IMR-90 (cell line): ENCODE results near the gene ARHGEF7. TPM values are rescaled to one million over a fixed set of nuclear protein-coding genes. Genes with fewer than 3 reads are reported as not detected.
A peak's percentile ranks its signal among the peaks of the same experiment; 100 is the strongest.

ENCODE experiments used
- ATAC-seq: fragments of 200-7000 bp; cut with Tn5 transposase; 2 replicates; pipeline ENCODE4 v1.9.1; 2020; ENCODE audit warnings: low read depth, mild to moderate bottlenecking, moderate library complexity
- BruUV-seq: library from RNA; stranded (reverse); fragments of 400-500 nt; replicated peaks from 2 replicates; lab custom pipeline; 2021; lab: Mats Ljungman, UMichigan
- CTCF ChIA-PET: fragments of 300-600 bp; formaldehyde crosslinking; extraction: SDS; loops from one replicate; lab custom pipeline; 2021; ENCODE audit warnings: antibody characterized with exemption; lab: Yijun Ruan, JAX
- POLR2A ChIA-PET: fragments of 300-600 bp; sonication (Branson Sonifier 250); formaldehyde crosslinking; loops from one replicate; lab custom pipeline; 2022; ENCODE audit warnings: antibody characterized with exemption; ENCODE audit not compliant: unreplicated experiment; lab: Charles Lee
- DNase-seq: peaks from one replicate; pipeline ENCODE4 v3.0.0; 2013
- H2AFZ ChIP-seq: replicated peaks from 2 replicates; pipeline ENCODE3; 2013; ENCODE audit warnings: low read length, mild to moderate bottlenecking; ENCODE audit not compliant: poor library complexity
- H2AK5ac ChIP-seq: 2 replicates; pipeline ENCODE4 v1.6.1; 2013; ENCODE audit warnings: low read depth, low read length, inconsistent platforms
- H2AK9ac ChIP-seq: replicated peaks from 2 replicates; pipeline ENCODE3; 2013; ENCODE audit warnings: mild to moderate bottlenecking, low read depth, low read length, moderate library complexity; ENCODE audit not compliant: poor library complexity
- H2BK120ac ChIP-seq: 2 replicates; pipeline ENCODE4 v1.6.1; 2013; ENCODE audit warnings: low read depth, low read length, inconsistent platforms
- H2BK15ac ChIP-seq: 3 replicates; pipeline ENCODE4 v1.6.1; 2013; ENCODE audit warnings: low read depth, low read length, inconsistent platforms
- H2BK20ac ChIP-seq: 2 replicates; pipeline ENCODE4 v1.6.1; 2013; ENCODE audit warnings: low read depth, mild to moderate bottlenecking, inconsistent platforms, low read length, moderate library complexity
- H2BK5ac ChIP-seq: 2 replicates; pipeline ENCODE4 v1.6.1; 2013; ENCODE audit warnings: mild to moderate bottlenecking, low read depth, low read length, inconsistent platforms; ENCODE audit not compliant: poor library complexity, severe bottlenecking
- H3K14ac ChIP-seq: replicated peaks from 2 replicates; pipeline ENCODE4 v1.6.1; 2013; ENCODE audit warnings: low read depth, low read length, inconsistent platforms
- H3K18ac ChIP-seq: 2 replicates; pipeline ENCODE4 v1.6.1; 2013; ENCODE audit warnings: low read depth, low read length, control low read depth
- H3K23ac ChIP-seq: 2 replicates; pipeline ENCODE4 v1.6.1; 2013; ENCODE audit warnings: low read depth, low read length, inconsistent platforms
- H3K27ac ChIP-seq: 2 replicates; pipeline ENCODE4 v1.5.1; 2013; ENCODE audit warnings: mild to moderate bottlenecking, control low read depth, low read length; ENCODE audit not compliant: insufficient read depth
- H3K27me3 ChIP-seq: 2 replicates; pipeline ENCODE4 v1.6.1; 2013; ENCODE audit warnings: low read length; ENCODE audit not compliant: control insufficient read depth, insufficient read depth
- H3K36me3 ChIP-seq: 2 replicates; pipeline ENCODE4 v1.6.1; 2013; ENCODE audit warnings: low read length, mixed read lengths; ENCODE audit not compliant: control insufficient read depth, insufficient read depth
- H3K4ac ChIP-seq: 2 replicates; pipeline ENCODE4 v1.6.1; 2013; ENCODE audit warnings: low read depth, low read length, inconsistent platforms
- H3K4me1 ChIP-seq: 2 replicates; pipeline ENCODE4 v1.6.1; 2013; ENCODE audit warnings: low read length, mixed read lengths; ENCODE audit not compliant: control insufficient read depth, insufficient read depth
- H3K4me2 ChIP-seq: 2 replicates; pipeline ENCODE4 v1.6.1; 2013; ENCODE audit warnings: low read depth, mild to moderate bottlenecking, control low read depth, low read length, moderate library complexity
- H3K4me3 ChIP-seq: 2 replicates; pipeline ENCODE4 v1.5.1; 2013; ENCODE audit warnings: low read depth, mild to moderate bottlenecking, control low read depth, low read length, moderate library complexity; ENCODE audit not compliant: insufficient read depth
- H3K56ac ChIP-seq: 2 replicates; pipeline ENCODE4 v1.6.1; 2013; ENCODE audit warnings: low read length, inconsistent platforms; ENCODE audit not compliant: insufficient read depth; ENCODE audit errors: extremely low read depth
- H3K79me1 ChIP-seq, 2 experiments: 2 replicates each; pipeline ENCODE4 v1.6.1; 2013; ENCODE audit warnings: low read length in 2 of 2, inconsistent platforms in 1 of 2, low read depth in 1 of 2
- H3K9ac ChIP-seq: 2 replicates; pipeline ENCODE4 v1.6.1; 2013; ENCODE audit warnings: low read depth, low read length, control low read depth
- H3K9me1 ChIP-seq: 2 replicates; pipeline ENCODE4 v1.6.1; 2013; ENCODE audit warnings: low read length, inconsistent platforms; ENCODE audit not compliant: insufficient read depth
- H3K9me3 ChIP-seq: 2 replicates; pipeline ENCODE4 v1.6.1; 2013; ENCODE audit warnings: low read length; ENCODE audit not compliant: control insufficient read depth, insufficient read depth
- H4K20me1 ChIP-seq: 2 replicates; pipeline ENCODE4 v1.6.1; 2013; ENCODE audit warnings: low read length, inconsistent platforms; ENCODE audit not compliant: insufficient read depth
- H4K5ac ChIP-seq: 2 replicates; pipeline ENCODE4 v1.6.1; 2013; ENCODE audit warnings: mild to moderate bottlenecking, low read depth, low read length, control low read depth
- H4K8ac ChIP-seq, 2 experiments: 2 replicates each; pipeline ENCODE4 v1.6.1; 2013; ENCODE audit warnings: low read depth in 2 of 2, low read length in 2 of 2, control low read depth in 1 of 2, inconsistent platforms in 1 of 2
- H4K91ac ChIP-seq: 2 replicates; pipeline ENCODE4 v1.6.1; 2013; ENCODE audit warnings: low read depth, low read length, inconsistent platforms; ENCODE audit not compliant: insufficient read depth
- NFE2L2 ChIP-seq: fragments of 150-350 bp; IDR thresholded peaks from 2 replicates; pipeline ENCODE4 v1.6.1; 2016; ENCODE audit warnings: low read depth, mild to moderate bottlenecking, low read length
- POLR2A ChIP-seq: IDR thresholded peaks from 2 replicates; pipeline ENCODE4 v1.6.1; 2012; ENCODE audit warnings: mild to moderate bottlenecking, low read depth, low read length
- WGBS, 2 experiments: methylation state at CpG; one replicate each; pipeline versions ENCODE4 v1.1.5 to v1.1.7; 2013; ENCODE audit warnings: missing lambda C conversion rate in 2 of 2; ENCODE audit not compliant: insufficient read length in 1 of 2; ENCODE audit errors: extremely low coverage in 2 of 2; 5-methylcytosine and 5-hydroxymethylcytosine counted together
- dilution Hi-C: fragments of 300-500 bp; cut with HindIII; formaldehyde crosslinking; loops from one replicate; pipeline ENCODE4 v1.14.3; 2018; ENCODE audit warnings: low sequenced_read_pairs; ENCODE audit not compliant: unreplicated experiment
- in situ Hi-C: fragments of 300-500 bp; cut with MboI; formaldehyde crosslinking; loops from 3 replicates; pipeline ENCODE4 v1.14.3; 2019; ENCODE audit warnings: low sequenced_read_pairs, inconsistent platforms, mixed read lengths
- intact Hi-C: fragments of 100-400 bp; cut with micrococcal nuclease; formaldehyde crosslinking; loops from 2 replicates; pipeline ENCODE4 v1.10.0; 2022
- polyA plus RNA-seq, 3 experiments: library from polyadenylated mRNA; depleted of rRNA; stranded (reverse); fragments of >200 nt; gene quantifications; 2 replicates each; pipeline ENCODE4 v1.2.3, GENCODE V29; 2012; ENCODE audit warnings: low replicate concordance in 1 of 3
- total RNA-seq: library from RNA; depleted of rRNA; stranded (reverse); fragments of >200 nt; gene quantifications from 2 replicates; pipeline ENCODE4 v1.2.3, GENCODE V29; 2012

Gene ARHGEF7
- total and polyA plus RNA-seq, 2 of the 4 experiments (the other 2 are of a cell fraction): 32.9 to 59.0 TPM

DNA sequence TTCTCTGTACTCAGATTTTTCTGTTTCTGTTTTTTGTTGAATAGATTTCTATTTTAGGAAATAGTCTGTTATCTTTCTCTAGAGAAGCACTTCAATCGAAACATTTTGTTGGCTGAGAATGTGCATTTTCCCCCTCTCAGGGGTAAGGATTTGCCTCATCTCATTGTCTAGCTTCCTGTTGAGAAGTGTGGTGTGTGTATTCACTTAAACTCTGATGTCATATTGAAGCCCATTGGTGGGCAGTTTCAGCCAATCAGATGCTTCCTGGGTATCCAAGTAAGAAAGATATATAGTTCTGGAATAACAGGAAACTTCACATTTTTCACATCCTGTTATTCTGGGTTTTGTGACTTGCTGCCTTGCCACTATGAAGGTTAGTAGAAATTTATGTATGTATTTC lies 87.6 kb downstream of the ARHGEF7 start:
- intact Hi-C loops (no loop called here), in situ Hi-C loops (no loop called here), dilution Hi-C loops (no loop called here)
- TF ChIP-seq POLR2A (peak; percentile 39; the same call in 1 of the 2 replicates), NFE2L2 (no peak)
- Histone ChIP-seq H2BK15ac (no peak overlapping the region), H2AFZ (no peak overlapping the region), H3K27me3 (no peaks in the 10 kb centered on the region), H2BK120ac (no peak overlapping the region), H2BK5ac (no peak overlapping the region), H3K9ac (no peak overlapping the region), H3K56ac (no peak overlapping the region), H4K91ac (no peak overlapping the region), H4K5ac (no peak overlapping the region), H2BK20ac (no peak overlapping the region), H4K8ac (peak overlapping the region in 1 of 2 experiments; percentile 61; a peak in 1 of 4 replicates), H2AK5ac (no peak overlapping the region), H3K23ac (no peak overlapping the region), H3K4me3 (no peak overlapping the region), H4K20me1 (peaks cover 42% of the 10 kb centered on the region), H3K27ac (no peak overlapping the region), H3K4me2 (no peak overlapping the region; the same call in 1 of the 2 replicates), H3K9me1 (peaks cover 38% of the 10 kb centered on the region), H3K4me1 (peaks cover 18% of the 10 kb centered on the region), H3K79me1 (peaks cover 41 to 86% of the 10 kb centered on the region in 2 experiments), H3K36me3 (no peaks in the 10 kb centered on the region; the same call in 1 of the 2 replicates), H3K18ac (no peak overlapping the region), H3K14ac (no peak overlapping the region), H3K9me3 (no peaks in the 10 kb centered on the region; the same call in 1 of the 2 replicates), H2AK9ac (no peak overlapping the region), H3K4ac (no peak overlapping the region)
- ChIA-PET POLR2A (interaction anchor here (0.6 kb wide), 1 partner anchor 9 kb away, joined by 4 read pairs; no protein-coding TSS in a partner anchor), CTCF (interaction anchor here (1.3 kb wide), 1 partner anchor 8 kb away, joined by 4 read pairs; no protein-coding TSS in a partner anchor)
- WGBS, 2 experiments: no CpG with 5 or more reads among the region's 1 CpG
- no TSS peak for BruUV-seq
- DNase-seq: peak; percentile 93
- ATAC-seq: peak; percentile 83
